K562 (cell line): Measurements from ENCODE around the gene SDR39U1. TPM values are rescaled to one million over a fixed set of nuclear protein-coding genes. Genes with fewer than 3 reads are reported as not detected.

Experiments used
- E2F1 ChIP-seq: sonication (generic); formaldehyde crosslinking; IDR thresholded peaks from 2 replicates; pipeline ENCODE4 v1.8.1; 2023; ENCODE audit warnings: mild to moderate bottlenecking, missing genetic modification reagents, moderate library complexity
- EP400 ChIP-seq: fragments of 450-650 bp; IDR thresholded peaks from 2 replicates; pipeline ENCODE4 v1.6.1; 2017; ENCODE audit warnings: antibody characterized with exemption, mild to moderate bottlenecking, moderate library complexity
- ETS2 ChIP-seq: IDR thresholded peaks from 2 replicates; pipeline ENCODE4 v1.6.1; 2016; ENCODE audit warnings: borderline replicate concordance, missing genetic modification characterization, mild to moderate bottlenecking, moderate library complexity, missing compliant biosample characterization; ENCODE audit not compliant: poor library complexity, severe bottlenecking
- FOXO4 ChIP-seq: fragments of 450-650 bp; formaldehyde crosslinking; IDR thresholded peaks from 2 replicates; pipeline ENCODE4 v1.4.0; 2020; ENCODE audit warnings: mild to moderate bottlenecking, moderate library complexity
- HDGF ChIP-seq: fragments of 450-650 bp; IDR thresholded peaks from 2 replicates; pipeline ENCODE4 v1.6.1; 2016
- NR4A1 ChIP-seq, 2 experiments: fragments of 250-450 bp in 1 of 2; fragments of 450-650 bp in 1 of 2; sonication (Bioruptor Pico) in 1 of 2; IDR thresholded peaks; 2 replicates each; pipeline versions ENCODE4 v1.4.0 to v1.6.1; 2016 to 2020; ENCODE audit warnings: mild to moderate bottlenecking in 2 of 2, missing compliant biosample characterization in 1 of 2, missing genetic modification characterization in 1 of 2, moderate library complexity in 1 of 2
- SAP30 ChIP-seq: fragments of 200-600 bp; sonication (generic); IDR thresholded peaks from 2 replicates; pipeline ENCODE4 v1.6.1; 2012; ENCODE audit warnings: borderline replicate concordance, low read depth, mild to moderate bottlenecking, moderate library complexity, low read length, control low read depth, inconsistent platforms; ENCODE audit not compliant: insufficient read depth, poor library complexity, severe bottlenecking
- SNIP1 ChIP-seq: fragments of 450-650 bp; IDR thresholded peaks from 2 replicates; pipeline ENCODE4 v1.7.1; 2017; ENCODE audit warnings: low read depth, mild to moderate bottlenecking
- SRSF1 ChIP-seq: fragments of 200-400 bp; formaldehyde crosslinking; IDR thresholded peaks from 2 replicates; pipeline ENCODE4 v1.6.1; 2017; ENCODE audit warnings: mild to moderate bottlenecking, low read depth, low read length, moderate library complexity
- THRAP3 ChIP-seq: fragments of 450-650 bp; IDR thresholded peaks from 2 replicates; pipeline ENCODE4 v1.6.1; 2016; ENCODE audit warnings: mild to moderate bottlenecking, inconsistent platforms, borderline replicate concordance
- YY1 ChIP-seq, 3 experiments: IDR thresholded peaks; 2 replicates each; pipeline ENCODE4 v1.6.1; 2011; ENCODE audit warnings: low read length in 2 of 3, mild to moderate bottlenecking in 2 of 3, moderate library complexity in 2 of 3, borderline replicate concordance in 1 of 3, control low read depth in 1 of 3, low read depth in 1 of 3; ENCODE audit not compliant: insufficient read depth in 3 of 3, insufficient replicate concordance in 2 of 3, control insufficient read depth in 1 of 3, insufficient read length in 1 of 3; ENCODE audit errors: extremely low read depth in 1 of 3
- ZNF212 ChIP-seq: fragments of 450-650 bp; formaldehyde crosslinking; IDR thresholded peaks from 2 replicates; pipeline ENCODE4 v1.4.0; 2020; ENCODE audit warnings: mild to moderate bottlenecking
- ZNF407 ChIP-seq: fragments of 450-650 bp; IDR thresholded peaks from 2 replicates; pipeline ENCODE4 v1.6.1; 2016; ENCODE audit warnings: low read depth
- ZNF583 ChIP-seq: fragments of 250-450 bp; sonication (Bioruptor Pico); IDR thresholded peaks from 2 replicates; pipeline ENCODE4 v1.4.0; 2020
- polyA plus RNA-seq, 8 experiments: library from polyadenylated mRNA; depleted of rRNA in 4 of 8; stranded (reverse) in 5 of 8; unstranded in 3 of 8; fragments of >200 nt; fragmentation: Nextera tagmentation in 2 of 8; fragmentation: Illumina TruSeq in 1 of 8; extraction: Ambion mirVana in 2 of 8; extraction: Trizol in 1 of 8; gene quantifications; 2 replicates each; pipeline versions ENCODE4 v1.2.1 to v1.2.3, GENCODE V29; 2011 to 2014; ENCODE audit warnings: inconsistent platforms in 1 of 8, missing spikeins in 1 of 8
- total RNA-seq, 7 experiments: library from RNA; depleted of rRNA in 6 of 7; stranded (reverse); fragments of >200 nt in 6 of 7; fragmentation: Illumina TruSeq in 2 of 7; extraction: Trizol in 2 of 7; gene quantifications; 2 replicates each; pipeline versions ENCODE4 v1.2.1 to v1.2.3, GENCODE V29; 2011 to 2021; ENCODE audit warnings: low replicate concordance in 1 of 7

The SDR39U1 gene
- total and polyA plus RNA-seq, 9 of the 15 experiments (the other 6 are each of a cell fraction or from before 2014, with no cell fraction given): 10.4 to 56.1 (median 19.8) TPM

GRCh38 chr14:24442240-24443052 lies at the start of gene SDR39U1 (continued):
- TF ChIP-seq ZNF407 (no peak), EP400 (peak; percentile 85), E2F1 (CRISPR knock-in tag) (no peak), HDGF (no peak), YY1 (IDR thresholded peaks at IDR 0.05; ENCODE audit: borderline replicate concordance in 1 of 3, control insufficient read depth in 1 of 3, extremely low read depth in 1 of 3, insufficient read depth in 3 of 3, insufficient read length in 1 of 3, insufficient replicate concordance in 2 of 3, low read depth in 1 of 3, low read length in 2 of 3) (peak in 1 of 3 experiments; percentile 54), ZNF583 (CRISPR knock-in tag) (no peak), NR4A1 (CRISPR knock-in tag; IDR thresholded peaks at IDR 0.05) (no peak), NR4A1 (tag; IDR thresholded peaks at IDR 0.05) (no peak), ZNF212 (CRISPR knock-in tag) (no peak), THRAP3 (no peak), ETS2 (tag) (no peak), SNIP1 (no peak), SRSF1 (no peak), FOXO4 (CRISPR knock-in tag) (no peak), SAP30 (peak; percentile 53)
